H9 (cell line): Measurements from ENCODE around the gene OR9Q1. TPM values are rescaled to one million over a fixed set of nuclear protein-coding genes. Genes with fewer than 3 reads are reported as not detected.

Experiments
- DNase-seq: peaks from one replicate; pipeline ENCODE4 v3.0.0-alpha.2; 2017
- H2AFZ ChIP-seq: one replicate; pipeline ENCODE4 v1.6.1; 2013; ENCODE audit warnings: mild to moderate bottlenecking, low read length, control low read depth, moderate library complexity
- H2AK5ac ChIP-seq: 2 replicates; pipeline ENCODE4 v1.6.1; 2013; ENCODE audit warnings: low read length, control low read depth, mixed read lengths; ENCODE audit not compliant: insufficient read length
- H2BK120ac ChIP-seq: one replicate; pipeline ENCODE4 v1.6.1; 2013; ENCODE audit warnings: low read depth, mild to moderate bottlenecking, low read length, control low read depth, inconsistent platforms; ENCODE audit not compliant: poor library complexity, severe bottlenecking
- H2BK12ac ChIP-seq: 2 replicates; pipeline ENCODE4 v1.6.1; 2013; ENCODE audit warnings: low read length, control low read depth, mixed read lengths, low read depth; ENCODE audit not compliant: insufficient read length
- H2BK15ac ChIP-seq: 2 replicates; pipeline ENCODE4 v1.6.1; 2013; ENCODE audit warnings: low read depth, low read length, control low read depth
- H2BK20ac ChIP-seq: one replicate; pipeline ENCODE4 v1.6.1; 2013; ENCODE audit warnings: low read depth, mild to moderate bottlenecking, low read length, control low read depth, inconsistent platforms; ENCODE audit not compliant: poor library complexity, severe bottlenecking
- H2BK5ac ChIP-seq: 2 replicates; pipeline ENCODE4 v1.6.1; 2013; ENCODE audit warnings: low read length, control low read depth, mixed read lengths; ENCODE audit not compliant: insufficient read length
- H3K14ac ChIP-seq: 2 replicates; pipeline ENCODE4 v1.6.1; 2013; ENCODE audit warnings: low read length, control low read depth; ENCODE audit not compliant: insufficient read depth
- H3K18ac ChIP-seq: 2 replicates; pipeline ENCODE4 v1.6.1; 2013; ENCODE audit warnings: low read depth, mild to moderate bottlenecking, mixed read lengths, low read length, control low read depth; ENCODE audit not compliant: insufficient read length
- H3K23ac ChIP-seq: 2 replicates; pipeline ENCODE4 v1.6.1; 2013; ENCODE audit warnings: low read length, control low read depth, mixed read lengths, low read depth; ENCODE audit not compliant: insufficient read length
- H3K23me2 ChIP-seq: 2 replicates; pipeline ENCODE4 v1.6.1; 2013; ENCODE audit warnings: low read depth, mild to moderate bottlenecking, mixed read lengths, low read length, control low read depth; ENCODE audit not compliant: insufficient read length, poor library complexity, severe bottlenecking
- H3K27ac ChIP-seq: 2 replicates; pipeline ENCODE4 v1.5.1; 2013; ENCODE audit warnings: low read length, control low read depth, mixed read lengths, low read depth; ENCODE audit not compliant: insufficient read length
- H3K27me3 ChIP-seq: 2 replicates; pipeline ENCODE4 v1.6.1; 2013; ENCODE audit warnings: low read length, control low read depth, inconsistent platforms; ENCODE audit not compliant: insufficient read depth
- H3K4ac ChIP-seq: 2 replicates; pipeline ENCODE4 v1.6.1; 2013; ENCODE audit warnings: low read depth, mild to moderate bottlenecking, control low read depth, inconsistent platforms, low read length, moderate library complexity
- H3K4me1 ChIP-seq: 2 replicates; pipeline ENCODE4 v1.6.1; 2013; ENCODE audit warnings: low read length, control low read depth, inconsistent platforms; ENCODE audit not compliant: insufficient read depth
- H3K4me2 ChIP-seq: 2 replicates; pipeline ENCODE4 v1.6.1; 2013; ENCODE audit warnings: low read length, control low read depth, mixed read lengths; ENCODE audit not compliant: insufficient read length, insufficient read depth
- H3K56ac ChIP-seq: 2 replicates; pipeline ENCODE4 v1.6.1; 2013; ENCODE audit warnings: low read depth, mild to moderate bottlenecking, mixed read lengths, low read length, control low read depth; ENCODE audit not compliant: insufficient read length
- H3K79me1 ChIP-seq: 2 replicates; pipeline ENCODE4 v1.6.1; 2013; ENCODE audit warnings: low read depth, mild to moderate bottlenecking, moderate library complexity, low read length, control low read depth, inconsistent platforms; ENCODE audit not compliant: insufficient read depth, poor library complexity, severe bottlenecking
- H3K79me2 ChIP-seq: 2 replicates; pipeline ENCODE4 v1.6.1; 2013; ENCODE audit warnings: low read length, control low read depth, inconsistent platforms; ENCODE audit not compliant: insufficient read depth
- H3K9ac ChIP-seq: 2 replicates; pipeline ENCODE4 v1.6.1; 2013; ENCODE audit warnings: low read length, control low read depth, mixed read lengths; ENCODE audit not compliant: insufficient read length; ENCODE audit errors: extremely low read depth
- H3K9me3 ChIP-seq: one replicate; pipeline ENCODE4 v1.6.1; 2013; ENCODE audit warnings: low read depth, low read length, inconsistent platforms; ENCODE audit not compliant: control insufficient read depth
- H3T11ph ChIP-seq: one replicate; pipeline ENCODE4 v1.6.1; 2013; ENCODE audit warnings: mild to moderate bottlenecking, low read length, control low read depth, inconsistent platforms
- H4K20me1 ChIP-seq: one replicate; pipeline ENCODE4 v1.6.1; 2013; ENCODE audit not compliant: control insufficient read depth, insufficient read length, insufficient read depth
- H4K5ac ChIP-seq: 2 replicates; pipeline ENCODE4 v1.6.1; 2013; ENCODE audit warnings: low read depth, mild to moderate bottlenecking, mixed read lengths, low read length, control low read depth; ENCODE audit not compliant: insufficient read length
- H4K8ac ChIP-seq: replicated peaks from 2 replicates; pipeline ENCODE4 v1.6.1; 2013; ENCODE audit warnings: low read length, control low read depth, mixed read lengths, low read depth; ENCODE audit not compliant: insufficient read length
- H4K91ac ChIP-seq: 2 replicates; pipeline ENCODE4 v1.6.1; 2013; ENCODE audit warnings: low read depth, mild to moderate bottlenecking, moderate library complexity, mixed read lengths, low read length, control low read depth; ENCODE audit not compliant: insufficient read length
- H3K27ac Mint-ChIP-seq, 3 experiments: 2 replicates in 2 of 3; 3 replicates in 1 of 3; pipeline ENCODE4 v1.8.0; 2020 to 2021; ENCODE audit warnings: mixed read lengths in 3 of 3, mild to moderate bottlenecking in 1 of 3, moderate library complexity in 1 of 3
- H3K27me3 Mint-ChIP-seq: 2 replicates; pipeline ENCODE4 v1.8.0; 2021; ENCODE audit warnings: low read depth, mild to moderate bottlenecking, moderate library complexity, mixed read lengths
- H3K36me3 Mint-ChIP-seq, 3 experiments: 2 replicates in 2 of 3; 3 replicates in 1 of 3; pipeline ENCODE4 v1.8.0; 2020 to 2021; ENCODE audit warnings: low read depth in 3 of 3, mixed read lengths in 3 of 3; ENCODE audit not compliant: insufficient read depth in 1 of 3
- H3K4me1 Mint-ChIP-seq, 2 experiments: 2 replicates each; pipeline ENCODE4 v1.8.0; 2020; ENCODE audit warnings: mixed read lengths in 2 of 2
- H3K4me3 Mint-ChIP-seq, 2 experiments: 2 replicates in 1 of 2; 3 replicates in 1 of 2; pipeline ENCODE4 v1.8.0; 2020 to 2021; ENCODE audit warnings: mild to moderate bottlenecking in 2 of 2, mixed read lengths in 2 of 2, moderate library complexity in 1 of 2
- H3K9me3 Mint-ChIP-seq, 2 experiments: 2 replicates in 1 of 2; 3 replicates in 1 of 2; pipeline ENCODE4 v1.8.0; 2020; ENCODE audit warnings: mild to moderate bottlenecking in 2 of 2, mixed read lengths in 2 of 2, moderate library complexity in 1 of 2
- WGBS: extraction: QIAGEN DNeasy Blood & Tissue Kit; methylation state at CpG from one replicate; pipeline ENCODE4 v1.1.7; 2013; ENCODE audit warnings: missing lambda C conversion rate, low lambda C conversion rate, mixed read lengths; ENCODE audit not compliant: insufficient read length; ENCODE audit errors: extremely low coverage; 5-methylcytosine and 5-hydroxymethylcytosine counted together
- total RNA-seq: library from RNA; stranded (reverse); gene quantifications from 2 replicates; pipeline ENCODE4 v1.2.1, GENCODE V29; 2021
- TF ChIP-seq, protein P1 (sequence below): fragments of 200-600 bp; sonication (generic); conservative IDR thresholded peaks from 3 replicates; pipeline ENCODE4 v1.8.0; 2021; ENCODE audit warnings: antibody characterized with exemption, mild to moderate bottlenecking

OR9Q1 gene
- total RNA-seq, 1 experiment from 2014 or later, result not detected

DNA sequence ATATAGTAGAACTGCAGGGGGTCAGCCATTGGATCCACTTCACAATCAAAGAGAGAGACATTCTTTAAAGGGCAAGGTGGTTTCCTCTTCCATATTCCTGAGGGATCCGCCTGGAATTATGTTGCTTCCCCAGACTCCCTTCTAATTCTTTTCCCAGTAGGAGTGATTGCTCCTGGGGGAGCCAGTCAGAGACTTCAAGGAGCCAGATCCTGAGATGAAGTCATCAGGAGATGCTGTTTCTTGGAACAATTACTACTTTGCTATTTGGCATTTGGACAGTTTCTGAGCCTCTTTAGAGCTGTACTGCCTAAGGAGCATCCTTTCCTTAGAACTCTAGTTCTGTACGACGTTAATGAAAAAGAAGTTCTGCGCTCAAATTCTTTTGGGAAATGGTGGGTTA, 163.3 kb downstream of the OR9Q1 start:
- Histone ChIP-seq H2BK5ac (no peak overlapping the region), H3K23me2 (no peaks in the 10 kb centered on the region), H3K4ac (no peak overlapping the region), H2AK5ac (no peak overlapping the region), H4K5ac (no peak overlapping the region), H3K4me2 (no peak overlapping the region), H2AFZ (no peak overlapping the region), H3K79me2 (no peaks in the 10 kb centered on the region), H3K56ac (no peak overlapping the region), H3K79me1 (no peaks in the 10 kb centered on the region), H3K18ac (no peak overlapping the region), H3K9ac (no peak overlapping the region), H2BK120ac (no peak overlapping the region), H2BK12ac (no peak overlapping the region), H2BK15ac (no peak overlapping the region), H3K27me3 (no peaks in the 10 kb centered on the region), H3K4me1 (no peaks in the 10 kb centered on the region), H4K91ac (no peak overlapping the region), H2BK20ac (no peak overlapping the region), H3K23ac (no peak overlapping the region), H4K8ac (no peak overlapping the region), H3T11ph (no peak overlapping the region), H3K27ac (no peak overlapping the region), H3K9me3 (no peaks in the 10 kb centered on the region), H3K14ac (no peak overlapping the region), H4K20me1 (no peaks in the 10 kb centered on the region)
- H3K4me1 Mint-ChIP-seq, result no peaks in the 10 kb centered on the region
- no peak for DNase-seq
- no CpG with 5 or more reads among the region's 4 CpGs for WGBS
- H3K36me3 Mint-ChIP-seq, result no peaks in the 10 kb centered on the region; a peak in 1 of 7 replicates
- H3K27me3 Mint-ChIP-seq, result peaks cover 2% of the 10 kb centered on the region; the same call in 1 of the 2 replicates
- no peak overlapping the region for H3K27ac Mint-ChIP-seq
- TF ChIP-seq, protein P1, sequence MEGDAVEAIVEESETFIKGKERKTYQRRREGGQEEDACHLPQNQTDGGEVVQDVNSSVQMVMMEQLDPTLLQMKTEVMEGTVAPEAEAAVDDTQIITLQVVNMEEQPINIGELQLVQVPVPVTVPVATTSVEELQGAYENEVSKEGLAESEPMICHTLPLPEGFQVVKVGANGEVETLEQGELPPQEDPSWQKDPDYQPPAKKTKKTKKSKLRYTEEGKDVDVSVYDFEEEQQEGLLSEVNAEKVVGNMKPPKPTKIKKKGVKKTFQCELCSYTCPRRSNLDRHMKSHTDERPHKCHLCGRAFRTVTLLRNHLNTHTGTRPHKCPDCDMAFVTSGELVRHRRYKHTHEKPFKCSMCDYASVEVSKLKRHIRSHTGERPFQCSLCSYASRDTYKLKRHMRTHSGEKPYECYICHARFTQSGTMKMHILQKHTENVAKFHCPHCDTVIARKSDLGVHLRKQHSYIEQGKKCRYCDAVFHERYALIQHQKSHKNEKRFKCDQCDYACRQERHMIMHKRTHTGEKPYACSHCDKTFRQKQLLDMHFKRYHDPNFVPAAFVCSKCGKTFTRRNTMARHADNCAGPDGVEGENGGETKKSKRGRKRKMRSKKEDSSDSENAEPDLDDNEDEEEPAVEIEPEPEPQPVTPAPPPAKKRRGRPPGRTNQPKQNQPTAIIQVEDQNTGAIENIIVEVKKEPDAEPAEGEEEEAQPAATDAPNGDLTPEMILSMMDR, result no peak
- no peak overlapping the region for H3K4me3 Mint-ChIP-seq
- peaks cover 0 to 2% of the 10 kb centered on the region in 2 experiments; a peak in 1 of 5 replicates for H3K9me3 Mint-ChIP-seq
